Measurements from ENCODE around the gene ITFG1. TPM values are rescaled to one million over a fixed set of nuclear protein-coding genes. Genes with fewer than 3 reads are reported as not detected.
"Not testable (repeated sequence)": the region's sequence is repeated elsewhere in the genome, so short reads cannot be mapped to it uniquely, and the experiment has no call there.

ITFG1 gene
- total RNA-seq, 1 donor from 2014 or later: 50.0 TPM

GRCh38 chr16:47470810-47471209, 9.9 kb upstream of the ITFG1 start:
- peak; percentile 42 to 69 for ATAC-seq
- intact Hi-C loops (cut with DNase I): no loop called here
- H3K36me3 ChIP-seq: no peaks in the 10 kb centered on the region
- H3K4me3 ChIP-seq: no peak overlapping the region
- TF ChIP-seq CTCF (IDR thresholded peaks at IDR 0.05): no peak
- H3K27ac ChIP-seq: no peak overlapping the region
- no peak for DNase-seq
- H3K27me3 ChIP-seq (ENCODE audit: low read depth): no peaks in the 10 kb centered on the region
- H3K4me1 ChIP-seq: peaks cover 19% of the 10 kb centered on the region
- H3K9me3 ChIP-seq: no peaks in the 10 kb centered on the region

GRCh38 chr16:47470211-47470610, 9.3 kb upstream of the ITFG1 start:
- ATAC-seq (no peak), DNase-seq (no peak)
- no peak for TF ChIP-seq CTCF (IDR thresholded peaks at IDR 0.05)
- Histone ChIP-seq H3K4me3 (no peak overlapping the region), H3K27ac (no peak overlapping the region), H3K36me3 (no peaks in the 10 kb centered on the region), H3K9me3 (no peaks in the 10 kb centered on the region), H3K4me1 (peaks cover 24% of the 10 kb centered on the region), H3K27me3 (ENCODE audit: low read depth) (no peaks in the 10 kb centered on the region)
- intact Hi-C loops (cut with DNase I): no loop called here

- no peak for ATAC-seq
- Histone ChIP-seq H3K27ac (no peak overlapping the region), H3K9me3 (no peaks in the 10 kb centered on the region), H3K27me3 (ENCODE audit: low read depth) (no peaks in the 10 kb centered on the region), H3K36me3 (no peaks in the 10 kb centered on the region), H3K4me3 (no peak overlapping the region), H3K4me1 (peaks cover 34% of the 10 kb centered on the region)
- no peak for DNase-seq
- intact Hi-C loops (cut with DNase I): no loop called here
- no peak for TF ChIP-seq CTCF (IDR thresholded peaks at IDR 0.05)
Observed at GRCh38 chr16:47469227-47469626, 8.4 kb upstream of the ITFG1 start.

GRCh38 chr16:47468070-47468689, 7.3 kb upstream of the ITFG1 start:
- H3K36me3 ChIP-seq; H3K27ac ChIP-seq; ATAC-seq; H3K27me3 ChIP-seq (ENCODE audit: low read depth); H3K9me3 ChIP-seq; H3K4me3 ChIP-seq; DNase-seq; intact Hi-C loops (cut with DNase I): not testable (repeated sequence)
- H3K4me1 ChIP-seq: peaks cover 44% of the 10 kb centered on the region

GRCh38 chr16:47467501-47467900, 6.6 kb upstream of the ITFG1 start:
- no peaks in the 10 kb centered on the region for H3K36me3 ChIP-seq
- no peaks in the 10 kb centered on the region for H3K27me3 ChIP-seq (ENCODE audit: low read depth)
- H3K4me1 ChIP-seq: peaks cover 51% of the 10 kb centered on the region
- no peak overlapping the region for H3K27ac ChIP-seq
- TF ChIP-seq CTCF (IDR thresholded peaks at IDR 0.05): no peak
- H3K4me3 ChIP-seq: no peak overlapping the region
- intact Hi-C loops (cut with DNase I): no loop called here
- DNase-seq: no peak
- H3K9me3 ChIP-seq: no peaks in the 10 kb centered on the region
- ATAC-seq: no peak

GRCh38 chr16:47465919-47466630, 5.2 kb upstream of the ITFG1 start:
- TF ChIP-seq CTCF (IDR thresholded peaks at IDR 0.05): no peak
- H3K4me1 ChIP-seq: peaks cover 56% of the 10 kb centered on the region
- intact Hi-C loops (cut with DNase I): no loop called here

More at GRCh38 chr16:47465919-47466630, 5.2 kb upstream of the ITFG1 start:
- Histone ChIP-seq H3K4me3 (no peak overlapping the region), H3K27me3 (ENCODE audit: low read depth) (no peaks in the 10 kb centered on the region), H3K9me3 (no peaks in the 10 kb centered on the region), H3K27ac (no peak overlapping the region), H3K36me3 (no peaks in the 10 kb centered on the region)
- no peak for ATAC-seq
- no peak for DNase-seq

Measured in lower lobe of right lung (tissue), 2 donors.